GM19463 (cell line): Measurements from ENCODE around the gene NXPH4.

Experiments used
- ATAC-seq: cut with Tn5 transposase; IDR thresholded peaks from one replicate; pipeline ENCODE4 v1.9.1; 2021; ENCODE audit warnings: mild to moderate bottlenecking, moderate library complexity; ENCODE audit not compliant: unreplicated experiment

Gene NXPH4

GRCh38 chr12:57240926-57241401 lies 24.4 kb downstream of the NXPH4 start:
- ATAC-seq: no peak

- no peak for ATAC-seq
Measured at GRCh38 chr12:57241402-57242310, 25.1 kb downstream of the NXPH4 start.

- no peak for ATAC-seq
Measured at GRCh38 chr12:57242329-57242690, 25.7 kb downstream of the NXPH4 start.

DNA sequence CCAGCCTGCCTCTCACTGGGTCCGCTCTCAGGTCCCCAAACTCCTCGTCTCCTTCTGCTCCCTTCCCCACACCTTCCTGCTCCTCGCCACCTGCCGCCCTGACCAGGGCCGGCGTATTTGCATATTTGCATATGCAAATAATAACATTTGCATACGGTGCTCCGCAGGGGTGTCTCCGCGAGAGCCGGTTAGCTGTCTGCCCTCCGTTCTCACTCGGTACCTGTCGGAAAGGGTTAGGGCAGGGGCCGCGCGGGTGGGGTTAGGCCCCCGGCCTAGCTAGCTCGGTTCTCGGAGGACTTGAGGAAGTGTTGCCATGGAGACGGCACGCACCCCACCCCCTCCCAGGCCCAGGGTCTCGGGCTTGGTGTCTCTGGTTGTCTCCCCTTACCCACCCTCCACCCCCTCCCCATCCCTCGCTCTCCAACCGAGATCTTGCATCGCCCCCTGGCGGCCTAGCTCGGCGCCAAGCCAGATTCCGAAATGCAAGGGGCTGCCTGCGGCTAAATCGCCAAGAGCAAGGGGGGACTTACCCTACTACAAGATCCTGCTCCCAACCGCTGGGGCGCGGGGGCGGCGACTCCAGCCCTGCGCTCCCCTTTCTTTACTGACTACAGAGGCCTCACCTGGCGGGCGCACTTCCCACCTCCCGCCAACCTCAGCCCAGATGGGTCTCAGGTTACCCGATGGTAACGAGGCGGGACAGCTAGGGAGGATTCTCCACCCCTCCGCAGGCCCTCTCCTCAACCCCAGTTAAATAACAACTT lies 26.3 kb downstream of the NXPH4 start:
- ATAC-seq: peak; percentile 29

GRCh38 chr12:57243521-57244311 lies 27.1 kb downstream of the NXPH4 start:
- ATAC-seq: no peak

DNA sequence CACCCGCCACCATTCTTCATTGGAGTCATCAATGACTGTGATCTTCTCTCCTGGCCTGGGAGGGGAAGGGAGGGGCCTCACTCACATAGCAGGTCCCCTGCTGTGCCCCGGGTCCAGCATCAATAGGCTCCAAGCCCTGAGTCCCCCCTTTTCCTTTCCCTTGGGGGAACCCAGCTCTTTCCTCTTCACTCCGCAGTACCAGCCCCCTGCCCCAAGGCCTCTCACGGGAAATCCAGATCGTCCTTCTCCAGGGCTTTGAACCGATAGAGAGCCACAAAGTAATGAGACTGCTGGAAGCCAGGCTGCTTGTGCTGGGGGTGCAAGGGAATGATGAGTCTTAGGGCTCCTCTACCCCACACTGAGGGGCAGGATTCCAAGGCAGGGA lies 27.7 kb downstream of the NXPH4 start:
- ATAC-seq: no peak

- no peak for ATAC-seq
Measured at GRCh38 chr12:57247041-57247440, 30.4 kb downstream of the NXPH4 start.

- ATAC-seq: no peak
Measured at GRCh38 chr12:57248934-57249742, 32.5 kb downstream of the NXPH4 start.

- ATAC-seq: no peak
Measured at GRCh38 chr12:57250541-57250940, 33.9 kb downstream of the NXPH4 start.

DNA sequence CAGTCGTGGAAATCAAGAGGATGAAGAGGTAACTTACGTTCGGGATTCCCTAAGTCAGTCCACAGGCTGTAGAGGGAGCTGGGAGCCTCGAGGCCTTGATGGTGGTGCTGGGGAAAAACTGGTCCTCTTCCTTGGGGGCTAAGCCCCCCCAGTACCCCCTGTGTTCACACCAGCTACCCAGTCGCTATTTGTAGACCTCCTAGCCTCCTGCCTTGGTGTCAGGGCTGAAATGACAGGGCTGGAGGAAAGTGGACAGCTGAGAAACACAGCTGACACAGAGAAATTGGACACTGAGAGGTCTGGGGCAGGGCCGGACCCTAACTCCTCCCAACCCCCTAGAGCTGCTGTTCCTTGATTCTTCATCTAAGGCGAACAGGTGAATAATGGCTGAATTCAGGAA lies 34.4 kb downstream of the NXPH4 start, which contains the start of gene STAC3:
Gene STAC3 (minus strand): TSS at position 232 of the 400 bp plus-strand sequence. CDS start 1,551 bp downstream, outside the sequence.
- no peak for ATAC-seq

GRCh38 chr12:57254506-57255280 lies 38.1 kb downstream of the NXPH4 start:
- no peak for ATAC-seq

DNA sequence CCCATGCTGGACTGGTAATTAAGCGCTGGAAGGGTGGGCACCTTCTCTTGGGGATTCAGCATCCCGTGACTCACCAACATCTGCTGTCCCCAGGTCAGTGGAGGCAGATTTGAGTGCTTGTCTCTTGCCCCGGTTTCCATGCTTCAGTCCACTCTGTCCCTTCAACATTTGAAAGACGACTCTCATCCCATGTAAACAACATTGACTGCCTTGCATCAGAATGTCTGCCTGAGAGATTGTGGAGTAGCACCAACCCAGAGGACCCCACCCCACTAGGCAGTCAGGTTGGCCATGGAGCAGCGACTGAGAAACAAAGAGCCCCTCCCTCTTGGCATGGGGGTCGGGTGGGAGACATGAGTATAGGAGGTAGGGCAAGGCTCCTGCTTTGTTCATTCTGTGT lies 39.3 kb downstream of the NXPH4 start:
- no peak for ATAC-seq

DNA sequence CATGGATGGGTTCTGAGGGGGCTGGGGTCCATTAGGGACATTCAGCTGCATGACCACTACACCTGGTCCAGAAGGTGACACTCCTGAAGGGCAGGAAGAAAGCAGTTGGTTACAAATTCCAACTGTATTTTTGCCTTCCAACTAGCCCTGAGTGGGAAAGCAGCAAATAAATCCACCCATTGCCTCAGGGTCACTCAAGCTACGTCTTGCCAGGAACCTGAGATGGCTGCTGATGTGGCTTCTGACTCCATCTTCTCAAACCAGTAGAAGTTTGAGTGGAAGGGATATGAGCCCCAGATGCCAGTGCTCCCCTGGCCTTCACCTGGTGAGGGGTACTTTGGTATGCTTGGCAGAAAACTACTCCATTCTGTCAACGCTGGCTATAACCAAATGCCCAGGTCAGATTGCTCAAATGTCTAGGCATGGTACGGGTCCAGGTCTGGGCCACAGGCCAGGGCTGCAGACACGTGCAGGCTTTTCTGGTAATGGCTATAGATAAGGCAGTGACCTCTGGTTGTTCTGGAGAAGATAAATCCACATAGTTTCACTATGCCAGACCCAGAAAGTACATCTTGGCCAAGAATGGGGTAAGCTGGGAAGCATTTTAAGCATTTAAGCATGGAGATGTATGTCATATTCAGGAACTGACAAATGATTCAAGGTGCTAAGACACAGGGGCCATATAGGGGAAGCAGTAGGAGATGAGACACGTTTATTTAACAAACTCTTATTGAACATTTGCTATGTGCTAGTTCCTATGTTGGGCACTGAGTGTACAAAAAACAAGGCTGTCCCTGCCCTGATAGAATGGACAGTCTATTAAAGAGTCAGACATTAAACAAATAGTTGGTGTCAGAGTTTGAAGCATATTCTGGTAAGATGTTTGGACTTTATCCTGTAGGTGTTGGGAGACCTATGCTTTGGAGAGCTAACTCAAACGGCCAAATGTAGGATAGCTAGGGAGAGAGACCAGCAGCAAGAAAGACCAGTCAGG lies 42.7 kb downstream of the NXPH4 start:
- no peak for ATAC-seq

DNA sequence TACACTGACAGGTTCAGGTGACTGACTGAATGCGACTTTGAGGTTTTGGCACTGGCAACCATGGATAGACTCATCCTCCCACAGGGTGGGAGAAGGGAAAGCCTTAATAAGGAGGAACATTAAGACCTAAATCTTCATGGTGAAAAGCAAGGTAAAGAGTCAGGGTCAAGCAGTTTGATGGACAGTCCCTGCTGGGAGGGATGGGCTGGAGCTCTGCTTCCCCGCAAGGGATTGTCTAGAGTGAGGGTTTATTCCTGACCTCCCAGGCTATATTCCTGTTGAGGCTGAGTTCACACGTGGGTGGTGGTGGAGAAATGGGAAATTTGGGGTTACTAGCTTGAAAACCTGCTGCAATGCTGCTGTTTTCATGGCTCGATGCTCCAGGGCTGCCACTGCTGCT lies 43.8 kb downstream of the NXPH4 start:
- ATAC-seq: no peak

DNA sequence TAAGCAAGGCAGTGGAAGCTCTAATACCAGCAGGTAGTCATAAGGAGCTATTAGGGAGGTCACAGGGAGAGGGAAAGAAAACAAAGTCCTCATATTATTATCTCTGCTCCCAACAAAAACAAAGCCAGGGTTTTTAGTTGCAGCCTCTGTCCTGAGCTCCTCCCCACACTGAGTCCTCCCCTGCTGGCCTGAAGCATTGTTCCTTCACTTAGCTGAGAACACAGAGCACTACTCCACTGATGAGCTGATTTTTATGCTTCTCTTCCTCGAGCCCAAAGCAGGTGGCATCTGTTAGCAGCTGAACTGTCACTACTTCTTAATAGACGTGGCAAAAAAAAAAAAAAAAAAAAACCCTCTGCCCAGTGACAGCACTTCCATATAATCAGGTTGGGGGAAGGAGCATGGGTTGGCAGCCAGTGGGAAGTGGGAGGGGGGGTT lies 44.9 kb downstream of the NXPH4 start:
- ATAC-seq: no peak

GRCh38 chr12:57262126-57262822 lies 45.7 kb downstream of the NXPH4 start:
- ATAC-seq: no peak

- ATAC-seq: no peak
Measured at GRCh38 chr12:57263096-57263495, 46.5 kb downstream of the NXPH4 start.

GRCh38 chr12:57266681-57267080 lies 50.1 kb downstream of the NXPH4 start:
- ATAC-seq: no peak
